COLO668 (cell line): ENCODE results near the gene MELTF.
A peak's percentile ranks its signal among the peaks of the same experiment; 100 is the strongest.

ENCODE experiments used
- DNase-seq: peaks from one replicate; lab custom pipeline; 2025; ENCODE audit not compliant: unreplicated experiment; lab: John Stamatoyannopoulos, UW

The MELTF gene

GRCh38 chr3:196969134-196969659 is 60.4 kb downstream of the MELTF start:
- DNase-seq: peak; percentile 43

DNA sequence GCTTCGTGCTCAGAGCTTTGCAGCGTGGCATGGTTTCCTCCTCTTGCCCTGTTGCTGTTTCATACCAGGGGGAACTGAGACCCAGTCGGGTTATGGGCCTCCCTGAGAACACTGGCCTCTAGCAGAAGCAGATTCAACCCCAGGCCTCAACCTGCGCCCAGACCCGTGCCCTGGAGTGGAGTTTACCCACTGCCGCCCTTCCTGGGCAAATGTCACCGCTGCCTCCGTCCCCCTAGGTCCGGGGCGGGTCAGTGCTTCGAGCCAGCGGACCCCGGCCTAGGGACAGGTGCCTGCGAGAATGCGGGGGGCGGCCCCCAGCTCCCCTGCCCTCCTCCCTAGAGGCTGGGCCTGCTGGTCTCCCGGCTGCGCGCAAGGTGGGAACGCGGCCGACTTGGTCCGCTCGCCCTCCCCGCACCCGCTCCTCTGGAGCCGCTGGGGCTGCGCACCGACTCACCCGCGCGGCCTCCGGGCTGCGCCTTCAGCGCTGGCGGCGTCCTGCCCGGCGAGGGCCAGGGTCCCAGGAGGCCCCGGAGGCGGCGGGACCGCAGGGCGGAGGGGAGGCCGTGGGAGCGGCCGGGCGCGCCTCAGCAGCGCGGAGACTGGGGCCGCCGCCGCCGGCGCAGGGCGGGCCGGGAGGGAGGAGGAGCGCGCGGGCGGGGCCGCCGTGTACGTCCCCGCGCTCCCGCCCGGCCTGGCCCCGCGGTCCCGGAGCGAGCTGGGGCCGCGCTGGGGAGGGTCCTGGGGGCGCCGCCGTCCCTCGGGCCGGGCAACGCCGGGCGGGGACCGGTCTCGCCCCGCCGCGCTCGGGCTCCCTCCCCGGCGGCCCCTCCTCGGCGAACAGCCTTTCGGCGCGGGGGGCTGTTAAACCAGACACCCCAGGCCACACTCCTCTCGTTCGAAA is 61.1 kb downstream of the MELTF start, which contains the start of gene PIGZ:
TSS of gene PIGZ (minus strand) at position 601 of the 901 bp plus-strand sequence. CDS start 16,802 bp downstream, outside the sequence.
- peak; percentile 63 for DNase-seq

DNA sequence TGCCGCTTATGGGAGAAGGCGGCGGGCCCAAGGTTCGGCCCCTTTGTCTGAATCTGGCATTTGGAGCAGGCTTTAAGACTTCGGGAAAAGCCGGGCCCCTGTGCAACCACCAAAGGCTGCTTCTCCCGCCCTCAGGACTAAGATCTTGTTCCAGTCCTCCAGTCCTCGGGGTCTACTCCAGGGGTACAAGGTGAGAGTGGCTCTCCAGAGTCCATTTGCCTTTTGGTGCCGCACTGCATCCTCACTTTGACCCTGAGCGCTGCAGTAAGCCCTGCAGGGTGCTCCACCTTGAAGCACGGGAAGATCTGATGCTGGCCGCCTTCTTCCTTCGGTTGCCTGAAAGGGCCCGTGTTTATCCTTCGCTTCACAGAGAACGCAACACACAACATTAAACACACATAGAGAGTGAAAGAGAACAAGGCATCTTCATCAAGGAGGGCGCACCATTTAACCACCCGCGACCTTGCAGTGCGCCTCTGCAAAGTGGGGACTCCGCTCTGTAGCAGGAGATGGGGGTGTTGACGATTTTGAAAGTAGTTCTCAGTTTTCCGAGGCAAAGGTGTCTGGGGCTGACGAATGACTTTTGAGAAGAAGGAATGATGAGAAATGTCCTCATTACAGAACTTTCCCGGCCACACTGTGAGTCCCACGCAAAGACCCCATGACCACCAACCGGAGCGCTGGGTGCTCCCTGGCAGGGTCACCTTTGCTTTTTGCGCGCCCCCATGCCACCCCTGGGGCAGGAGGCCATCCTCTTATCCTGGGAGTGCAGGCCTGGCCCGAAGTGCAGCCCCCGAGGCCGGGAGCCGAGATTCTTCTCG is 62.0 kb downstream of the MELTF start:
- no peak for DNase-seq

DNA sequence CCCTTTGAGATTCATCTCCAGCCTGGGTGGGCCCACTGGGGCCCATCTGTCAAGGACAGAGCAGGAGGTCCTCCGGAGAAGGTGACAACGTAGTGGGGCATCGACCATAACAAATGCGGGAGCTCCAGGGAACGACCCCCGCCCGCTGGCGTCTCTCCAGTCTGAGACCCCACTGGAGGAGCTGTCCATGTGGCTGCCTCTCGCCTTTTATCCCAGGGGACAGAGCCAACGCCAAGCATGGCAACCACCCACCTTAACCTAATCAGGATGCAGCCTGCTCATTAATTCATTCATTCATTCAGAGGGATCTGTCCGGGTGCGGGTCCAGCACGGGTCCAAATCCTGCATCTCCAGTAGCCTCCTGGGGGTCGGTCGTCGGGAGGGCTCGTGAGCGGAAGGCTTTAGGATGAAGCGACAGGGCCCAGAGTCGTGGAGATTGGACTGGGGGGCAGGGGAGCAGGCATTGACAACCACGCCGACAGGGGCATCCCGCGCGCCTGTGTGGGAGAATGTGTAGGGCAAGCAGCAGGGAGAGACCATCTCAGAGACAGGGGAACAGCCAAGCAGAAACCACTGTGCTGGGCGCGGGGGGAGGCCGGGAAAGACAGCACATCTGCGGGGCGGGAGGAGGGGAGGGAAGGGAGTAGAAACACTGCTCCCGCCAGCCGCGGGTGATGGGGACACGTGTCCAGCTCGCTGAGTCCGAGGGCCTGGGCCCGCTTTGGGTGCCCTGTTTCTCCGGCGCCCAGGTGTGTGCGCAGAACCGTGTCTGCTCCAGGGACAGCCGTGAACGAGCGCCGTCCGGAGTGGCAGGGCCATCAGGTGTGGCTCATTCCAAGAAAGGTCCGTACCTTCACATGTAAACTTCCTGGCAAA is 62.9 kb downstream of the MELTF start:
- no peak for DNase-seq

DNA sequence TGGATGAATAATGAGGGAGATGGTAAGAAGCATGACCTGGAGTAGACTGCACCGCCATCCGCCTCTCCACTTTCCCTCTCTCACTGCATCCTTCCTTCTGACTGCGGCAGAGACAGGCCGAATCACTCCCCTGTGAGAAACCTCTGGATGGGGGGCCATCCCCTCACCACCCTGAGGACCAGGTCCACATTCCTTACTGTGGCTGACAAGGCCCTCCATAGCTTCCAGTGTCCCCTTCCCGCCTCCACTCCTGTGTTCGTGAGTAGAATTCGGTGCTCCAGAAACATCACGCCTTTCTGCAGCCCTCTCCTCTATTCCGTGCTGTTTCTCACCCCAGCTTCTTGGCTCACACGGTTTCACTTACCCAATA is 63.8 kb downstream of the MELTF start:
- no peak for DNase-seq

GRCh38 chr3:196965112-196965803 is 64.4 kb downstream of the MELTF start:
- no peak for DNase-seq

GRCh38 chr3:196963631-196963953 is 66.0 kb downstream of the MELTF start:
- DNase-seq: no peak

GRCh38 chr3:196962930-196963630 is 66.5 kb downstream of the MELTF start:
- DNase-seq: no peak

DNA sequence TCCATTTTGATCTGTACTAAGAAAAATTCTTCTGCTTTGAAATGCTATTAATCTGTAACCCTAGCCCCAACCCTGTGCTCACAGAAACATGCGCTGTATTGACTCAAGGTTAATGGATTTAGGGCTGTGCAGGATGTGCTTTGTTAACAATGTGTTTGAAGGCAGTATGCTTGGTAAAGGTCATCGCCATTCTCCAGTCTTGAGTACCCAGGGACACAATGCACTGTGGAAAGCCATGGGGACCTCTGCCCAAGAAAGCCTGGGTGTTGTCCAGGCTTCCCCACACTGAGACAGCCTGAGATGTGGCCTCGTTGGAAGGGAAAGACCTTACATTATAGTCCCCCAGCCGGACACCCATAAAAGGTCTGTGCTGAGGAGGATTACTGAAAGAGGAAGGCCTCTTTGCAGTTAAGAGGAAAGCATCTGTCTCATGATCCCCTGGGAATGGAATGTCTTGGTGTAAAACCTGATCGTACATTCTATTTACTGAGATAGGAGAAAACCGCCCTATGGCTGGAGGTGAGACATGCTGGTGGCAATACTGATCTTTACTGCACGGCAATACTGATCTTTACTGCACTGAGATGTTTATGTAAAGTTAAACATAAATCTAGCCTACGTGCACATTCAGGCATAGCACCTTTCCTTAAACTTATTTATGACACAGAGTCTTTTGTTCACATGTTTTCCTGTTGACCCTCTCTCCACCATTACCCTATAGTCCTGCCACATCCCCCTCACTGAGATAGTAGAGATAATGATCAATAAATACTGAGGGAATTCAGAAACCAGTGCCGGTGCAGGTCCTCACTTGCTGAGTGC is 67.3 kb downstream of the MELTF start:
- no peak for DNase-seq

GRCh38 chr3:196954832-196955231 is 74.8 kb downstream of the MELTF start:
- no peak for DNase-seq
